GM23338 (cell line): ENCODE data around the gene CADPS2. TPM values are rescaled to one million over a fixed set of nuclear protein-coding genes. Genes with fewer than 3 reads are reported as not detected.

Source experiments
- ATAC-seq: fragments of 200-7000 bp; cut with Tn5 transposase; 3 replicates; pipeline ENCODE4 v1.9.1; 2020
- DNase-seq: peaks from one replicate; pipeline ENCODE4 v3.0.0-alpha.2; 2015; ENCODE audit warnings: low spot score
- H2AFZ ChIP-seq: fragments of 200-600 bp; sonication (generic); 2 replicates; pipeline ENCODE4 v1.8.0; 2016; ENCODE audit warnings: antibody characterized with exemption, mild to moderate bottlenecking, moderate library complexity
- H3F3A ChIP-seq: fragments of 200-600 bp; sonication (generic); replicated peaks from 2 replicates; pipeline ENCODE4 v1.8.0; 2017; ENCODE audit warnings: antibody characterized with exemption, mixed run types, low read depth
- H3K27ac ChIP-seq: fragments of 200-600 bp; sonication (generic); 2 replicates; pipeline ENCODE4 v1.6.1; 2016; ENCODE audit warnings: low read depth
- H3K27me3 ChIP-seq: fragments of 200-600 bp; sonication (generic); 2 replicates; pipeline ENCODE4 v1.8.0; 2016; ENCODE audit warnings: mild to moderate bottlenecking, mixed run types, moderate library complexity; ENCODE audit not compliant: insufficient read depth
- H3K36me3 ChIP-seq: fragments of 200-600 bp; sonication (generic); 2 replicates; pipeline ENCODE4 v1.8.0; 2016; ENCODE audit warnings: mild to moderate bottlenecking; ENCODE audit not compliant: insufficient read depth
- H3K4me1 ChIP-seq: fragments of 200-600 bp; sonication (generic); 2 replicates; pipeline ENCODE4 v1.8.0; 2016; ENCODE audit warnings: mild to moderate bottlenecking, moderate library complexity; ENCODE audit not compliant: insufficient read depth
- H3K4me2 ChIP-seq: fragments of 200-600 bp; sonication (generic); 2 replicates; pipeline ENCODE4 v1.7.1; 2017; ENCODE audit warnings: mixed run types
- H3K4me3 ChIP-seq: fragments of 200-600 bp; sonication (generic); 2 replicates; pipeline ENCODE4 v1.6.1; 2016; ENCODE audit warnings: mixed run types
- H3K79me2 ChIP-seq: fragments of 200-600 bp; sonication (generic); replicated peaks from 2 replicates; pipeline ENCODE4 v1.8.0; 2017; ENCODE audit warnings: mild to moderate bottlenecking; ENCODE audit not compliant: insufficient read depth
- H3K9me2 ChIP-seq: fragments of 200-600 bp; sonication (generic); 2 replicates; pipeline ENCODE4 v1.8.0; 2017; ENCODE audit not compliant: insufficient read depth
- H4K20me1 ChIP-seq: fragments of 200-600 bp; sonication (generic); replicated peaks from 2 replicates; pipeline ENCODE4 v1.8.0; 2017; ENCODE audit warnings: mild to moderate bottlenecking; ENCODE audit not compliant: insufficient read depth
- H3K27ac Mint-ChIP-seq: 2 replicates; pipeline ENCODE4 v1.8.0; 2020; ENCODE audit warnings: inconsistent platforms, mild to moderate bottlenecking, moderate library complexity, mixed read lengths
- H3K27me3 Mint-ChIP-seq: 3 replicates; pipeline ENCODE4 v1.8.0; 2022; ENCODE audit warnings: low read depth, mild to moderate bottlenecking, moderate library complexity, mixed read lengths, inconsistent platforms; ENCODE audit not compliant: insufficient read depth, poor library complexity
- H3K36me3 Mint-ChIP-seq: 3 replicates; pipeline ENCODE4 v1.8.0; 2021; ENCODE audit warnings: low read depth, mild to moderate bottlenecking, inconsistent platforms, moderate library complexity, mixed read lengths
- H3K4me1 Mint-ChIP-seq: 3 replicates; pipeline ENCODE4 v1.8.0; 2020; ENCODE audit warnings: mild to moderate bottlenecking, inconsistent platforms, mixed read lengths
- H3K4me3 Mint-ChIP-seq: 3 replicates; pipeline ENCODE4 v1.8.0; 2021; ENCODE audit warnings: moderate library complexity, mild to moderate bottlenecking, inconsistent platforms, mixed read lengths
- H3K9me3 Mint-ChIP-seq: 3 replicates; pipeline ENCODE4 v1.8.0; 2020; ENCODE audit warnings: moderate library complexity, mild to moderate bottlenecking, inconsistent platforms, mixed read lengths
- CTCF ChIP-seq, 2 experiments: fragments of 200-600 bp in 1 of 2; sonication (generic) in 1 of 2; conservative IDR thresholded peaks; 2 replicates each; pipeline versions ENCODE4 v1.5.1 to v1.6.1; 2016 to 2017; ENCODE audit warnings: antibody characterized with exemption in 2 of 2, low read depth in 2 of 2, mild to moderate bottlenecking in 2 of 2, moderate library complexity in 1 of 2
- ETS1 ChIP-seq: IDR thresholded peaks from 2 replicates; pipeline ENCODE4 v1.6.1; 2016; ENCODE audit warnings: antibody characterized with exemption
- EZH2 ChIP-seq: fragments of 200-600 bp; sonication (generic); IDR thresholded peaks from one replicate; pipeline ENCODE4 v1.8.0; 2017; ENCODE audit warnings: antibody characterized with exemption, mild to moderate bottlenecking, low read depth; ENCODE audit not compliant: unreplicated experiment
- EZH2phosphoT487 ChIP-seq: fragments of 200-600 bp; sonication (generic); IDR thresholded peaks from one replicate; pipeline ENCODE4 v1.8.1; 2018; ENCODE audit warnings: antibody characterized with exemption; ENCODE audit not compliant: unreplicated experiment
- JUNB ChIP-seq: IDR thresholded peaks from one replicate; pipeline ENCODE4 v1.6.1; 2016; ENCODE audit warnings: antibody characterized with exemption; ENCODE audit not compliant: unreplicated experiment
- NANOG ChIP-seq: IDR thresholded peaks from 2 replicates; pipeline ENCODE4 v1.6.1; 2016; ENCODE audit warnings: antibody characterized with exemption, borderline replicate concordance
- ZNF114 ChIP-seq: fragments of 250-450 bp; sonication (Bioruptor Pico); IDR thresholded peaks from 2 replicates; pipeline ENCODE4 v1.5.0; 2020; ENCODE audit warnings: mild to moderate bottlenecking, moderate library complexity
- ZNF331 ChIP-seq: fragments of 250-450 bp; sonication (Bioruptor Pico); IDR thresholded peaks from 2 replicates; pipeline ENCODE4 v1.5.0; 2020; ENCODE audit warnings: low read depth, mild to moderate bottlenecking, moderate library complexity
- polyA plus RNA-seq: library from polyadenylated mRNA; unstranded; fragments of >200 nt; fragmentation: Nextera tagmentation; extraction: Ambion mirVana; gene quantifications from 2 replicates; pipeline ENCODE4 v1.2.1, GENCODE V29; 2016
- total RNA-seq: library from RNA; depleted of rRNA; stranded (reverse); fragments of >200 nt; shearing (Covaris generic); gene quantifications from 2 replicates; pipeline ENCODE4 v1.2.3, GENCODE V29; 2014
- TF ChIP-seq, protein P1 (sequence below): fragments of 250-450 bp; sonication (Bioruptor Pico); IDR thresholded peaks from 2 replicates; pipeline ENCODE4 v1.5.0; 2020; ENCODE audit warnings: mild to moderate bottlenecking, moderate library complexity
- TF ChIP-seq, protein P2 (sequence below): IDR thresholded peaks from one replicate; pipeline ENCODE4 v1.6.1; 2018; ENCODE audit warnings: antibody characterized with exemption; ENCODE audit not compliant: unreplicated experiment

The CADPS2 gene
- total and polyA plus RNA-seq, 2 experiments from 2014 or later, result 16.3 to 36.9 TPM

DNA sequence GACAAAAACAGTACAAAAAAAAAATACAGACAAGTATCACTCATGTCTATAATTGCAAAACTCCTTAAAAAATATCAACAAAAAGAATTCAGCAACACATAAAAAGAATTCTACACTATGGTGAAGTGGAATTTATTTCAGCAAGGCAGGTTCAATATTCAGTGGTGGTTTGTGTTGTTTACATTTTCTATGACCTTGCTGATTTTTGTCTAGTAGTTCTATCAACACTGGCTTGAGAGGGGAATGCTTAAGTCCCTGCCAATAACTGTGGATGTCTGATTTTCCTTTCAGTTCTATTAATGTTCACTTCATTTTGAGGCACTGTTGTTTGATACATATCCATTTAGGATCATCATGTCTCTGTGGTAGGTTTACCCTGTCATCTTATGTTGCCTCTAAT lies 58.5 kb downstream of the CADPS2 start:
- Mint-ChIP-seq H3K9me3 (no peaks in the 10 kb centered on the region), H3K36me3 (peaks cover 6% of the 10 kb centered on the region; the same call in 2 of the 3 replicates), H3K27me3 (no peaks in the 10 kb centered on the region), H3K4me3 (no peak overlapping the region), H3K27ac (no peak overlapping the region), H3K4me1 (peaks cover 13% of the 10 kb centered on the region)
- Histone ChIP-seq H3K27me3 (no peaks in the 10 kb centered on the region), H3K36me3 (no peaks in the 10 kb centered on the region), H3K4me3 (no peak overlapping the region), H3K9me2 (no peaks in the 10 kb centered on the region), H3K27ac (no peak overlapping the region), H3K4me1 (peaks cover 18% of the 10 kb centered on the region), H3F3A (no peaks in the 10 kb centered on the region), H3K4me2 (no peak overlapping the region), H3K79me2 (peaks cover 7% of the 10 kb centered on the region), H4K20me1 (no peaks in the 10 kb centered on the region), H2AFZ (no peak overlapping the region)
- ATAC-seq (no peak), DNase-seq (no peak)
- TF ChIP-seq, protein P1, sequence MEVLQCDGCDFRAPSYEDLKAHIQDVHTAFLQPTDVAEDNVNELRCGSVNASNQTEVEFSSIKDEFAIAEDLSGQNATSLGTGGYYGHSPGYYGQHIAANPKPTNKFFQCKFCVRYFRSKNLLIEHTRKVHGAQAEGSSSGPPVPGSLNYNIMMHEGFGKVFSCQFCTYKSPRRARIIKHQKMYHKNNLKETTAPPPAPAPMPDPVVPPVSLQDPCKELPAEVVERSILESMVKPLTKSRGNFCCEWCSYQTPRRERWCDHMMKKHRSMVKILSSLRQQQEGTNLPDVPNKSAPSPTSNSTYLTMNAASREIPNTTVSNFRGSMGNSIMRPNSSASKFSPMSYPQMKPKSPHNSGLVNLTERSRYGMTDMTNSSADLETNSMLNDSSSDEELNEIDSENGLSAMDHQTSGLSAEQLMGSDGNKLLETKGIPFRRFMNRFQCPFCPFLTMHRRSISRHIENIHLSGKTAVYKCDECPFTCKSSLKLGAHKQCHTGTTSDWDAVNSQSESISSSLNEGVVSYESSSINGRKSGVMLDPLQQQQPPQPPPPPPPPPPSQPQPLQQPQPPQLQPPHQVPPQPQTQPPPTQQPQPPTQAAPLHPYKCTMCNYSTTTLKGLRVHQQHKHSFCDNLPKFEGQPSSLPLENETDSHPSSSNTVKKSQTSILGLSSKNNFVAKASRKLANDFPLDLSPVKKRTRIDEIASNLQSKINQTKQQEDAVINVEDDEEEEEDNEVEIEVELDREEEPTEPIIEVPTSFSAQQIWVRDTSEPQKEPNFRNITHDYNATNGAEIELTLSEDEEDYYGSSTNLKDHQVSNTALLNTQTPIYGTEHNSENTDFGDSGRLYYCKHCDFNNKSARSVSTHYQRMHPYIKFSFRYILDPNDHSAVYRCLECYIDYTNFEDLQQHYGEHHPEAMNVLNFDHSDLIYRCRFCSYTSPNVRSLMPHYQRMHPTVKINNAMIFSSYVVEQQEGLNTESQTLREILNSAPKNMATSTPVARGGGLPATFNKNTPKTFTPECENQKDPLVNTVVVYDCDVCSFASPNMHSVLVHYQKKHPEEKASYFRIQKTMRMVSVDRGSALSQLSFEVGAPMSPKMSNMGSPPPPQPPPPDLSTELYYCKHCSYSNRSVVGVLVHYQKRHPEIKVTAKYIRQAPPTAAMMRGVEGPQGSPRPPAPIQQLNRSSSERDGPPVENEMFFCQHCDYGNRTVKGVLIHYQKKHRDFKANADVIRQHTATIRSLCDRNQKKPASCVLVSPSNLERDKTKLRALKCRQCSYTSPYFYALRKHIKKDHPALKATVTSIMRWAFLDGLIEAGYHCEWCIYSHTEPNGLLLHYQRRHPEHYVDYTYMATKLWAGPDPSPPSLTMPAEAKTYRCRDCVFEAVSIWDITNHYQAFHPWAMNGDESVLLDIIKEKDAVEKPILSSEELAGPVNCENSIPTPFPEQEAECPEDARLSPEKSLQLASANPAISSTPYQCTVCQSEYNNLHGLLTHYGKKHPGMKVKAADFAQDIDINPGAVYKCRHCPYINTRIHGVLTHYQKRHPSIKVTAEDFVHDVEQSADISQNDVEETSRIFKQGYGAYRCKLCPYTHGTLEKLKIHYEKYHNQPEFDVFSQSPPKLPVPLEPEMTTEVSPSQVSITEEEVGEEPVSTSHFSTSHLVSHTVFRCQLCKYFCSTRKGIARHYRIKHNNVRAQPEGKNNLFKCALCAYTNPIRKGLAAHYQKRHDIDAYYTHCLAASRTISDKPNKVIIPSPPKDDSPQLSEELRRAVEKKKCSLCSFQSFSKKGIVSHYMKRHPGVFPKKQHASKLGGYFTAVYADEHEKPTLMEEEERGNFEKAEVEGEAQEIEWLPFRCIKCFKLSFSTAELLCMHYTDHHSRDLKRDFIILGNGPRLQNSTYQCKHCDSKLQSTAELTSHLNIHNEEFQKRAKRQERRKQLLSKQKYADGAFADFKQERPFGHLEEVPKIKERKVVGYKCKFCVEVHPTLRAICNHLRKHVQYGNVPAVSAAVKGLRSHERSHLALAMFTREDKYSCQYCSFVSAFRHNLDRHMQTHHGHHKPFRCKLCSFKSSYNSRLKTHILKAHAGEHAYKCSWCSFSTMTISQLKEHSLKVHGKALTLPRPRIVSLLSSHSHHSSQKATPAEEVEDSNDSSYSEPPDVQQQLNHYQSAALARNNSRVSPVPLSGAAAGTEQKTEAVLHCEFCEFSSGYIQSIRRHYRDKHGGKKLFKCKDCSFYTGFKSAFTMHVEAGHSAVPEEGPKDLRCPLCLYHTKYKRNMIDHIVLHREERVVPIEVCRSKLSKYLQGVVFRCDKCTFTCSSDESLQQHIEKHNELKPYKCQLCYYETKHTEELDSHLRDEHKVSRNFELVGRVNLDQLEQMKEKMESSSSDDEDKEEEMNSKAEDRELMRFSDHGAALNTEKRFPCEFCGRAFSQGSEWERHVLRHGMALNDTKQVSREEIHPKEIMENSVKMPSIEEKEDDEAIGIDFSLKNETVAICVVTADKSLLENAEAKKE, result no peak
- TF ChIP-seq JUNB, result no peak
- no peak for TF ChIP-seq ZNF114 (CRISPR knock-in tag)
- no peak for TF ChIP-seq ETS1
- TF ChIP-seq CTCF (conservative IDR thresholded peaks at IDR 0.05; ENCODE audit: low read depth in 2 of 2), result no peak
- TF ChIP-seq, protein P2, sequence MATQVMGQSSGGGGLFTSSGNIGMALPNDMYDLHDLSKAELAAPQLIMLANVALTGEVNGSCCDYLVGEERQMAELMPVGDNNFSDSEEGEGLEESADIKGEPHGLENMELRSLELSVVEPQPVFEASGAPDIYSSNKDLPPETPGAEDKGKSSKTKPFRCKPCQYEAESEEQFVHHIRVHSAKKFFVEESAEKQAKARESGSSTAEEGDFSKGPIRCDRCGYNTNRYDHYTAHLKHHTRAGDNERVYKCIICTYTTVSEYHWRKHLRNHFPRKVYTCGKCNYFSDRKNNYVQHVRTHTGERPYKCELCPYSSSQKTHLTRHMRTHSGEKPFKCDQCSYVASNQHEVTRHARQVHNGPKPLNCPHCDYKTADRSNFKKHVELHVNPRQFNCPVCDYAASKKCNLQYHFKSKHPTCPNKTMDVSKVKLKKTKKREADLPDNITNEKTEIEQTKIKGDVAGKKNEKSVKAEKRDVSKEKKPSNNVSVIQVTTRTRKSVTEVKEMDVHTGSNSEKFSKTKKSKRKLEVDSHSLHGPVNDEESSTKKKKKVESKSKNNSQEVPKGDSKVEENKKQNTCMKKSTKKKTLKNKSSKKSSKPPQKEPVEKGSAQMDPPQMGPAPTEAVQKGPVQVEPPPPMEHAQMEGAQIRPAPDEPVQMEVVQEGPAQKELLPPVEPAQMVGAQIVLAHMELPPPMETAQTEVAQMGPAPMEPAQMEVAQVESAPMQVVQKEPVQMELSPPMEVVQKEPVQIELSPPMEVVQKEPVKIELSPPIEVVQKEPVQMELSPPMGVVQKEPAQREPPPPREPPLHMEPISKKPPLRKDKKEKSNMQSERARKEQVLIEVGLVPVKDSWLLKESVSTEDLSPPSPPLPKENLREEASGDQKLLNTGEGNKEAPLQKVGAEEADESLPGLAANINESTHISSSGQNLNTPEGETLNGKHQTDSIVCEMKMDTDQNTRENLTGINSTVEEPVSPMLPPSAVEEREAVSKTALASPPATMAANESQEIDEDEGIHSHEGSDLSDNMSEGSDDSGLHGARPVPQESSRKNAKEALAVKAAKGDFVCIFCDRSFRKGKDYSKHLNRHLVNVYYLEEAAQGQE, result no peak
- TF ChIP-seq EZH2phosphoT487, result no peak
- no peak for TF ChIP-seq EZH2
- TF ChIP-seq ZNF331 (CRISPR knock-in tag), result no peak
- no peak for TF ChIP-seq NANOG
